Neural crest cell (in vitro differentiated cells): ENCODE results near the gene VPS39. TPM values are rescaled to one million over a fixed set of nuclear protein-coding genes. Genes with fewer than 3 reads are reported as not detected.

Source experiments
- DNase-seq: peaks from one replicate; pipeline ENCODE4 v3.0.0; 2021; ENCODE audit warnings: low read depth, mixed read lengths, low spot score
- H3K27ac Mint-ChIP-seq: one replicate; pipeline ENCODE4 v1.8.0; 2021; ENCODE audit warnings: mild to moderate bottlenecking, mixed read lengths; ENCODE audit not compliant: unreplicated experiment
- H3K27me3 Mint-ChIP-seq: 2 replicates; pipeline ENCODE4 v1.8.0; 2021; ENCODE audit warnings: low read depth, mild to moderate bottlenecking, mixed read lengths
- H3K36me3 Mint-ChIP-seq: 2 replicates; pipeline ENCODE4 v1.8.0; 2021; ENCODE audit warnings: low read depth, mild to moderate bottlenecking, mixed read lengths
- H3K4me1 Mint-ChIP-seq: 2 replicates; pipeline ENCODE4 v1.8.0; 2021; ENCODE audit warnings: mixed read lengths
- H3K4me3 Mint-ChIP-seq: one replicate; pipeline ENCODE4 v1.8.0; 2021; ENCODE audit warnings: mild to moderate bottlenecking, mixed read lengths
- H3K9me3 Mint-ChIP-seq: 2 replicates; pipeline ENCODE4 v1.8.0; 2021; ENCODE audit warnings: mixed read lengths
- CTCF ChIP-seq: fragments of 200-600 bp; sonication (generic); conservative IDR thresholded peaks from 2 replicates; pipeline ENCODE4 v1.5.0; 2021; ENCODE audit warnings: antibody characterized with exemption, mild to moderate bottlenecking
- total RNA-seq: library from RNA; stranded (reverse); gene quantifications from 2 replicates; pipeline ENCODE4 v1.2.1, GENCODE V29; 2021

VPS39 gene
- total RNA-seq, 1 donor from 2014 or later, result 56.9 TPM

- no peak for DNase-seq
- no peaks in the 10 kb centered on the region for H3K9me3 Mint-ChIP-seq
- no peak overlapping the region for H3K27ac Mint-ChIP-seq
- peaks cover 8% of the 10 kb centered on the region for H3K36me3 Mint-ChIP-seq
- TF ChIP-seq CTCF, result no peak
- H3K27me3 Mint-ChIP-seq, result no peaks in the 10 kb centered on the region
- H3K4me3 Mint-ChIP-seq, result no peak overlapping the region
- H3K4me1 Mint-ChIP-seq, result no peaks in the 10 kb centered on the region
Observed at GRCh38 chr15:42190370-42190769, 17.7 kb downstream of the VPS39 start.

DNA sequence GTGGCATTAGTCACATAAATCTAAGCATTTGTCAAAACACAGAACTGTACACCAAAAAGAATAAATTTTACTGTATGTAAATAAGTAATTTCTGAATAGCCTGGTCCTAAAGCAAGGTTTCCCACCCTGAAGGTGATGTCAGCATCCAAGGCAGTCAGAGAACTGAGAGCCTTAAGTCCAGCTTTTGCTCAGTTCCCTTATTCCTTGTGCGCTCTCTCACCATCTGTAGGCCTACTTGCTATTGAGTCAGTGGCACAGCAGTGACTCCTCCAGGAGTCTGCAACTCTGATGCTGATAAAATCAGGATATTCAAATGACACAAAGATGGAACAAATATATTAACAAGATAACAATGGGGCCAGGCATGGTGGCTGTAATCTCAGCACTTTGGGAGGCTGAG lies 22.3 kb downstream of the VPS39 start:
- H3K27ac Mint-ChIP-seq, result no peak overlapping the region
- DNase-seq, result no peak
- H3K4me1 Mint-ChIP-seq, result no peaks in the 10 kb centered on the region
- H3K36me3 Mint-ChIP-seq, result peaks cover 12% of the 10 kb centered on the region
- H3K9me3 Mint-ChIP-seq, result no peaks in the 10 kb centered on the region
- no peak for TF ChIP-seq CTCF
- no peak overlapping the region for H3K4me3 Mint-ChIP-seq
- H3K27me3 Mint-ChIP-seq, result no peaks in the 10 kb centered on the region

- no peak for TF ChIP-seq CTCF
- Mint-ChIP-seq H3K27ac (no peak overlapping the region), H3K27me3 (no peaks in the 10 kb centered on the region), H3K4me1 (no peaks in the 10 kb centered on the region), H3K36me3 (peaks cover 8% of the 10 kb centered on the region), H3K4me3 (no peak overlapping the region), H3K9me3 (no peaks in the 10 kb centered on the region)
- DNase-seq, result no peak
Observed at GRCh38 chr15:42184736-42185135, 23.4 kb downstream of the VPS39 start.

GRCh38 chr15:42184296-42184695 lies 23.8 kb downstream of the VPS39 start:
- Mint-ChIP-seq H3K4me3 (no peak overlapping the region), H3K4me1 (no peaks in the 10 kb centered on the region), H3K9me3 (no peaks in the 10 kb centered on the region), H3K36me3 (peaks cover 8% of the 10 kb centered on the region), H3K27ac (no peak overlapping the region), H3K27me3 (no peaks in the 10 kb centered on the region)
- no peak for TF ChIP-seq CTCF
- no peak for DNase-seq

DNA sequence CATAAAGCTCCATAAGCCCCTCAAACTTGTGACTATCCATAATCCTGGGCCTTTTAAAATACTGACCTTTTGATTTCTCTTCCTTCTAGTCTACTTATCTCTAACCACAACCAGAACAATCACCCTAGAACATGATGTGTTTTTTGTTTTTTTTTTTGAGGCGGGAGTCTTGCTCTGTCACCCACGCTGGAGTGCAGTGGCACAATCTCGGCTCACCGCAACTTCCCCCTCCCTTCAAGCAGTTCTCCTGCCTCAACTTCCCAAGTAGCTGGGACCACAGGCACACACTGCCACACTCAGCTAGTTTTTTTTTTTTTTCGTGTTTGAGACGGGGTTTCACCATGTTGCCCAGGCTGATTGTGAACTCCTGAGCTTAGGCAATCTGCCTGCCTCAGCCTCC lies 25.1 kb downstream of the VPS39 start:
- DNase-seq, result no peak
- Mint-ChIP-seq H3K4me1 (no peaks in the 10 kb centered on the region), H3K27me3 (no peaks in the 10 kb centered on the region), H3K4me3 (no peak overlapping the region), H3K9me3 (no peaks in the 10 kb centered on the region), H3K36me3 (peaks cover 4% of the 10 kb centered on the region), H3K27ac (no peak overlapping the region)
- no peak for TF ChIP-seq CTCF
